ENCODE data around the gene NEDD4L. TPM values are rescaled to one million over a fixed set of nuclear protein-coding genes. Genes with fewer than 3 reads are reported as not detected.

NEDD4L gene
- total RNA-seq, 1 donor from 2014 or later, result 15.6 TPM

- Histone ChIP-seq H3K27ac (no peak overlapping the region), H3K27me3 (no peaks in the 10 kb centered on the region)
- intact Hi-C loops (cut with DNase I), result no loop called here
These were observed 7.9 kb downstream of the NEDD4L start for GRCh38 chr18:58051765-58052460.

GRCh38 chr18:58052960-58053359 lies 8.9 kb downstream of the NEDD4L start:
- no peak for TF ChIP-seq CTCF (IDR thresholded peaks at IDR 0.05)
- intact Hi-C loops (cut with DNase I), result no loop called here
- H3K9me3 ChIP-seq, result no peaks in the 10 kb centered on the region
- no peaks in the 10 kb centered on the region for H3K27me3 ChIP-seq
- H3K4me1 ChIP-seq, result peaks cover 0 to 3% of the 10 kb centered on the region in 2 donors
- H3K36me3 ChIP-seq, result no peaks in the 10 kb centered on the region
- no peak overlapping the region for H3K27ac ChIP-seq
- DNase-seq (ENCODE audit: low spot score in 2 of 2), result no peak
- H3K4me3 ChIP-seq, result no peak overlapping the region

More at GRCh38 chr18:58051765-58052460, 7.9 kb downstream of the NEDD4L start:
- no peak overlapping the region for H3K4me3 ChIP-seq
- H3K9me3 ChIP-seq, result no peaks in the 10 kb centered on the region
- no peaks in the 10 kb centered on the region for H3K36me3 ChIP-seq
- DNase-seq (ENCODE audit: low spot score in 2 of 2), result no peak
- H3K4me1 ChIP-seq, result peaks cover 0 to 6% of the 10 kb centered on the region in 2 donors
- no peak for TF ChIP-seq CTCF (IDR thresholded peaks at IDR 0.05)

GRCh38 chr18:58054041-58054781 lies 10.2 kb downstream of the NEDD4L start:
- Histone ChIP-seq H3K4me1 (peaks cover 0 to 3% of the 10 kb centered on the region in 2 donors), H3K4me3 (no peak overlapping the region), H3K9me3 (no peaks in the 10 kb centered on the region), H3K27me3 (no peaks in the 10 kb centered on the region), H3K36me3 (no peaks in the 10 kb centered on the region), H3K27ac (no peak overlapping the region)
- TF ChIP-seq CTCF (IDR thresholded peaks at IDR 0.05), result no peak
- DNase-seq (ENCODE audit: low spot score in 2 of 2), result no peak
- intact Hi-C loops (cut with DNase I), result no loop called here

GRCh38 chr18:58055890-58056558 lies 12.0 kb downstream of the NEDD4L start:
- intact Hi-C loops (cut with DNase I), result no loop called here
- no peak overlapping the region for H3K27ac ChIP-seq
- TF ChIP-seq CTCF (IDR thresholded peaks at IDR 0.05), result no peak

GRCh38 chr18:58056852-58057251 lies 12.8 kb downstream of the NEDD4L start:
- intact Hi-C loops (cut with DNase I), result no loop called here
- Histone ChIP-seq H3K4me3 (no peak overlapping the region), H3K27me3 (no peaks in the 10 kb centered on the region), H3K4me1 (peaks cover 0 to 3% of the 10 kb centered on the region in 2 donors), H3K27ac (no peak overlapping the region), H3K9me3 (no peaks in the 10 kb centered on the region), H3K36me3 (no peaks in the 10 kb centered on the region)
- no peak for TF ChIP-seq CTCF (IDR thresholded peaks at IDR 0.05)
- no peak for DNase-seq (ENCODE audit: low spot score in 2 of 2)

More at GRCh38 chr18:58055890-58056558, 12.0 kb downstream of the NEDD4L start:
- Histone ChIP-seq H3K9me3 (no peaks in the 10 kb centered on the region), H3K36me3 (no peaks in the 10 kb centered on the region), H3K27me3 (no peaks in the 10 kb centered on the region), H3K4me1 (peaks cover 0 to 3% of the 10 kb centered on the region in 2 donors), H3K4me3 (no peak overlapping the region)
- no peak for DNase-seq (ENCODE audit: low spot score in 2 of 2)

Data from ascending aorta (tissue), 2 donors.